AG04449 (cell line): ENCODE data around the gene ZNF407.
A peak's percentile ranks its signal among the peaks of the same experiment; 100 is the strongest.

Source experiments
- CTCF ChIA-PET: fragments of 350-600 bp; formaldehyde crosslinking; extraction: SDS; loops from one replicate; lab custom pipeline; 2021; ENCODE audit warnings: antibody characterized with exemption; lab: Yijun Ruan, JAX
- POLR2A ChIA-PET: fragments of 400-600, 350-600 bp; formaldehyde crosslinking; extraction: SDS; loops from one replicate; lab custom pipeline; 2020; ENCODE audit warnings: antibody characterized with exemption, inconsistent platforms; lab: Yijun Ruan, JAX
- DNase-seq: peaks from one replicate; pipeline ENCODE4 v3.0.0-alpha.2; 2010; ENCODE audit warnings: low read depth, low spot score
- H3K4me3 ChIP-seq: 2 replicates; pipeline ENCODE4 v1.5.1; 2011; ENCODE audit warnings: low read depth, mild to moderate bottlenecking, control low read depth, low read length
- CTCF ChIP-seq: IDR thresholded peaks from one replicate; pipeline ENCODE4 v1.5.1; 2011; ENCODE audit warnings: mild to moderate bottlenecking, moderate library complexity, low read length, control low read depth, inconsistent platforms; ENCODE audit not compliant: insufficient read depth; ENCODE audit errors: missing control alignments

ZNF407 gene

DNA sequence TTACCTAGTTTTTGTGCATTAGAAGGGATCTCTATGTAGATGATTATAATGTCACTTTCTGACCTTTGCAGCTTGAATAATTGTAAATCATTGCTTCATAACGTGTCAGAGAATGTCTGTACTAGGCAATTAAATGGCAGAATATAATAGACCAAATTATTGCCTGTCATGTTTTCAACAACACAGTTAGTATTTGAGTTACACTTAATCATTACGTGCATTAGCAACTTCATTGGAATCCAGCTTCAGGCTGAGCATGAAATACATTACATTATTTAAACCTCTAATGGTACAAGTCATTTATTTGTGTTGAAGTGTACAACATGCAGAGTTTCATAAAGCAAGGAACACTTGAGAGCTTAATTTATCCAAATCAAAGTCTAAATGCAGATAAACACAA is 48.0 kb downstream of the ZNF407 start:
- no peak for TF ChIP-seq CTCF
- no peak overlapping the region for H3K4me3 ChIP-seq
- peak; percentile 7 for DNase-seq
- CTCF ChIA-PET = interaction anchor here (1.5 kb wide), 1 partner anchor 1612 kb away, joined by 4 read pairs; no protein-coding TSS in a partner anchor
- POLR2A ChIA-PET = no interaction called here

- no peak for TF ChIP-seq CTCF
- ChIA-PET POLR2A (no interaction called here), CTCF (interaction anchor here (1.1 to 2.8 kb wide), 9 partner anchors 15 to 1605 kb away, joined by 3 to 15 read pairs (median 5); partner anchors contain the start of gene TSHZ1)
- DNase-seq = no peak
- no peak overlapping the region for H3K4me3 ChIP-seq
Measured at GRCh38 chr18:74651327-74652128, 53.9 kb downstream of the ZNF407 start.

- ChIA-PET POLR2A (no interaction called here), CTCF (interaction anchor here (0.5 to 2.8 kb wide), 22 partner anchors 8 to 1699 kb away, joined by 3 to 15 read pairs (median 4); partner anchors contain the start of gene TSHZ1)
- DNase-seq = no peak
- peak; percentile 35 for TF ChIP-seq CTCF
- H3K4me3 ChIP-seq = no peak overlapping the region
Measured at GRCh38 chr18:74652392-74652988, 54.8 kb downstream of the ZNF407 start.

DNA sequence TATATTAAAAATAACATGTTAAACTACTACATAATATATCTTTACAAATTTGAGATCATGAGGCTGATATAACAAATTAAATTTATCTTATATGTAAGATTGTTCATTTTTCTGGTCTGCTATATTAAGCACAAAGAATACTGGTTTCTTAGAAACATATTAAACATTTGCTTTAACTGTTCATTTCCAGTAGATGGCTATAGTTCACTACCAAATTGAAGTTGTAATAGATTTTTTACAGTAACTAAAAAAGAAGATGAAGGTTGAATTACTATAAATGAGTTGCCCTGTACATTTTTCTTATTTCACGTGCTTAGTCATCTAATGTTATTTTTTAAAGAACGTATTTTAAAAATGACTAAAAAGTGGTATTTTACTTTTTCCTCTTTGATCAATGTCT is 57.0 kb downstream of the ZNF407 start:
- CTCF ChIA-PET = interaction anchor here (0.7 to 2.6 kb wide), 10 partner anchors 11 to 1693 kb away, joined by 3 to 11 read pairs (median 3); no protein-coding TSS in a partner anchor

DNA sequence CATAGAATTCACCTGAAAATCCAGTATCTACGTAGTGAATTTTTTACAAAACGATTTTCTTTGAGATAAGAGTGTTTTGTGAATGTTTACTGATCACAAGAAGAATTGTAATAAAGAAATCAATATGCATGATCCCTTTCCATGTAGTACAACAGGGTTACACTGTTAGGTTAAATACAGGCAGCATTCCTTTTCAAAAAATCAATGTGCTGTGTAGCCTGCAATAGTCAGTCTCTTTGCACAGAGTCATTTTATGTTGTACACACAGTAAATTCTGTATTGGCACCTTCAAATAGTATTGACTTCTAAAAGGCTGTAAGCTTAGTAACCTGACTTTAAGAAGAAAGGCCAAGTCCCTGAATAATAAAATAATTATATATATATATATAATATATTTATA is 63.3 kb downstream of the ZNF407 start:
- DNase-seq = no peak
- ChIA-PET POLR2A (no interaction called here), CTCF (interaction anchor here (1.0 kb wide), 1 partner anchor 8 kb away, joined by 3 read pairs; no protein-coding TSS in a partner anchor)
- no peak overlapping the region for H3K4me3 ChIP-seq
- no peak for TF ChIP-seq CTCF

More for the DNA sequence above, 57.0 kb downstream of the ZNF407 start:
- DNase-seq = no peak
- no peak overlapping the region for H3K4me3 ChIP-seq
- peak; percentile 9 for TF ChIP-seq CTCF
- POLR2A ChIA-PET = no interaction called here

DNA sequence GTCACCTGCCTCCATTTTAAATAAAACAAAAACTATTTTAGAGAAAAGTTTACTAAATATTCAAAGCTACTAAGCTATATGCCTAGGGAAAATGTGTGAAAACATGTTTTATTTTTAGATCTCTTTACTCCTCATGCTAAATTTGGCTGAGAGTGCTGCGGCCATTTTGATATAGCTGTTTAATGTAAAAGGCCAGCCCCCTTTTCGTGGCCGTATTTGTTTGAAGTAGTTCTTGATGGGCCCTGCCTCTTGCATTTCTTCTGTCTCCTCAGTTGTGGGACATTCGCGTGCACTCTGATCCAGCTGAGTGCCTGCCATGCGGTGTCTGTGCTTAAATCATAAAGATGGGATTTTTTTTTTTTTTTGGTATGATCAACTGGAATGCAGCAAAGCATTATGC is 64.0 kb downstream of the ZNF407 start:
- DNase-seq = no peak
- CTCF ChIA-PET = interaction anchor here (0.9 kb wide), 1 partner anchor 344 kb away, joined by 3 read pairs; no protein-coding TSS in a partner anchor
- no peak overlapping the region for H3K4me3 ChIP-seq
- TF ChIP-seq CTCF = no peak
- POLR2A ChIA-PET = no interaction called here
